Measurements from ENCODE around the gene CLPTM1L. TPM values are rescaled to one million over a fixed set of nuclear protein-coding genes. Genes with fewer than 3 reads are reported as not detected.
"Not testable (repeated sequence)": the region's sequence is repeated elsewhere in the genome, so short reads cannot be mapped to it uniquely, and the experiment has no call there.

Gene CLPTM1L
- total RNA-seq, 2 donors from 2014 or later = 56.6 to 85.4 TPM

- no peak for DNase-seq (ENCODE audit: low spot score)
- H3K27me3 ChIP-seq = no peaks in the 10 kb centered on the region
- H3K4me1 ChIP-seq = peaks cover 0 to 25% of the 10 kb centered on the region in 2 donors
- H3K4me3 ChIP-seq = no peak overlapping the region
- H3K27ac ChIP-seq = no peak overlapping the region
- peaks cover 39% of the 10 kb centered on the region for H3K36me3 ChIP-seq
- no peaks in the 10 kb centered on the region for H3K9me3 ChIP-seq
- TF ChIP-seq, protein P1, sequence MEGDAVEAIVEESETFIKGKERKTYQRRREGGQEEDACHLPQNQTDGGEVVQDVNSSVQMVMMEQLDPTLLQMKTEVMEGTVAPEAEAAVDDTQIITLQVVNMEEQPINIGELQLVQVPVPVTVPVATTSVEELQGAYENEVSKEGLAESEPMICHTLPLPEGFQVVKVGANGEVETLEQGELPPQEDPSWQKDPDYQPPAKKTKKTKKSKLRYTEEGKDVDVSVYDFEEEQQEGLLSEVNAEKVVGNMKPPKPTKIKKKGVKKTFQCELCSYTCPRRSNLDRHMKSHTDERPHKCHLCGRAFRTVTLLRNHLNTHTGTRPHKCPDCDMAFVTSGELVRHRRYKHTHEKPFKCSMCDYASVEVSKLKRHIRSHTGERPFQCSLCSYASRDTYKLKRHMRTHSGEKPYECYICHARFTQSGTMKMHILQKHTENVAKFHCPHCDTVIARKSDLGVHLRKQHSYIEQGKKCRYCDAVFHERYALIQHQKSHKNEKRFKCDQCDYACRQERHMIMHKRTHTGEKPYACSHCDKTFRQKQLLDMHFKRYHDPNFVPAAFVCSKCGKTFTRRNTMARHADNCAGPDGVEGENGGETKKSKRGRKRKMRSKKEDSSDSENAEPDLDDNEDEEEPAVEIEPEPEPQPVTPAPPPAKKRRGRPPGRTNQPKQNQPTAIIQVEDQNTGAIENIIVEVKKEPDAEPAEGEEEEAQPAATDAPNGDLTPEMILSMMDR (IDR thresholded peaks at IDR 0.05) = no peak
These were observed 1.6 kb downstream of the CLPTM1L start for GRCh38 chr5:1343315-1343751.

GRCh38 chr5:1342711-1343110 lies 2.2 kb downstream of the CLPTM1L start:
- H3K4me3 ChIP-seq; DNase-seq (ENCODE audit: low spot score); H3K27me3 ChIP-seq; H3K27ac ChIP-seq; H3K9me3 ChIP-seq: not testable (repeated sequence)
- H3K4me1 ChIP-seq = peaks cover 0 to 25% of the 10 kb centered on the region in 2 donors
- peaks cover 45% of the 10 kb centered on the region for H3K36me3 ChIP-seq

DNA sequence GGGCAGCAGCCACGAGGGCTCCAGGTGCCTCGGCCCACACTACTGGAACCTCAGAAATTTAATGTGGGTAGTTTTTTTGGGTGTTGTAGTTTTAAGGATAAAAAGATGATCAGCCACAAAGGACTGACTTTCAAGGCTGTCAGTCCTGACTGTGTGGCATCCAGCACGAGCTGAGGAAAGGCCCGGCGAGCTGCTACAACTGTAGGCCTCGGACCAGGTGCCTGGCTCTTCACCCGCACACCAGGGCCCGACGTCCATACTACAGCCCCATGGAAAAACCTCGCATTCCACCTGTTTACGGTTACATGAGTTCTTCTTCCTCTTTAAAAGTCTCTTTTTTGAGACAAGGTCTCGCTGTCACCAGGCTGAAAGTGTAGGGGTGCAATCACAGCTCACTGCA lies 2.6 kb downstream of the CLPTM1L start:
- H3K9me3 ChIP-seq = no peaks in the 10 kb centered on the region
- peaks cover 0 to 25% of the 10 kb centered on the region in 2 donors for H3K4me1 ChIP-seq
- H3K27me3 ChIP-seq = no peaks in the 10 kb centered on the region
- no peak overlapping the region for H3K27ac ChIP-seq
- no peak overlapping the region for H3K4me3 ChIP-seq
- DNase-seq (ENCODE audit: low spot score) = no peak
- H3K36me3 ChIP-seq = peaks cover 49% of the 10 kb centered on the region
- TF ChIP-seq, protein P1 (IDR thresholded peaks at IDR 0.05) = no peak

DNA sequence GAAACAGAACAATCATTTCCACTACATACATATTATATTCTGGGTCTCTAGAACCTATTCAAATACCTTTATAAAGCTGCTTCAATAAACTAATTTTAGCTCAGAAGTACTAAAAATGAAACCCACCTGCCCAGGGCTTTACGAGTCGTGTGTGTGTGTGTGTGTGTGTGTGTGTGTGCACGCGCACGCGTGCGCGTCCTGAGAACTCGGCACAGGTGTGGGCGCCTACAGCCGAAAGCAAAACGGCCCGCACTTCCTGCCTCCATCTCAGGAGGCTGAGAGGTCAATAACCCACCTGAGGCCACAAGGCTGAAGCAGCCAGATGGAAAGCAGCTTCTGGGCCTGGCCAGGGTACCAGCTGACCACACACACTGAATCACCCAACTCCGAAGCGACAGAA lies 3.0 kb downstream of the CLPTM1L start:
- Histone ChIP-seq H3K9me3 (no peaks in the 10 kb centered on the region), H3K27ac (no peak overlapping the region), H3K4me1 (peaks cover 0 to 25% of the 10 kb centered on the region in 2 donors), H3K4me3 (no peak overlapping the region), H3K36me3 (peaks cover 53% of the 10 kb centered on the region), H3K27me3 (no peaks in the 10 kb centered on the region)
- TF ChIP-seq, protein P1 (IDR thresholded peaks at IDR 0.05) = no peak
- DNase-seq (ENCODE audit: low spot score) = no peak

- Histone ChIP-seq H3K36me3 (peaks cover 73% of the 10 kb centered on the region), H3K4me1 (peaks cover 0 to 15% of the 10 kb centered on the region in 2 donors)
- H3K27ac ChIP-seq; H3K9me3 ChIP-seq; H3K27me3 ChIP-seq; DNase-seq (ENCODE audit: low spot score); H3K4me3 ChIP-seq: not testable (repeated sequence)
These were observed 5.1 kb downstream of the CLPTM1L start for GRCh38 chr5:1339818-1340210.

GRCh38 chr5:1339139-1339817 lies 5.6 kb downstream of the CLPTM1L start:
- not testable (repeated sequence) for DNase-seq (ENCODE audit: low spot score); H3K4me3 ChIP-seq; H3K9me3 ChIP-seq; H3K27me3 ChIP-seq; H3K27ac ChIP-seq
- Histone ChIP-seq H3K36me3 (peaks cover 77% of the 10 kb centered on the region), H3K4me1 (peaks cover 0 to 14% of the 10 kb centered on the region in 2 donors)

- Histone ChIP-seq H3K27me3 (no peaks in the 10 kb centered on the region), H3K4me3 (no peak overlapping the region), H3K27ac (no peak overlapping the region), H3K4me1 (peaks cover 0 to 7% of the 10 kb centered on the region in 2 donors), H3K36me3 (peaks cover 84% of the 10 kb centered on the region), H3K9me3 (no peaks in the 10 kb centered on the region)
- no peak for DNase-seq (ENCODE audit: low spot score)
- TF ChIP-seq, protein P1 (IDR thresholded peaks at IDR 0.05) = no peak
These were observed 6.3 kb downstream of the CLPTM1L start for GRCh38 chr5:1338506-1339070.
